ENCODE data around the gene GARIN5B. TPM values are rescaled to one million over a fixed set of nuclear protein-coding genes. Genes with fewer than 3 reads are reported as not detected.
A peak's percentile ranks its signal among the peaks of the same experiment; 100 is the strongest.

GARIN5B gene
- total and polyA plus RNA-seq, 2 of the 13 experiments (the other 11 are each of a cell fraction or from before 2014, with no cell fraction given), result not detected

GRCh38 chr19:55322204-55322885, 40.7 kb downstream of the GARIN5B start:
- 30% methylated on average over 9 of the region's 12 CpGs for WGBS (ENCODE audit: low lambda C conversion rate)
- ChIA-PET POLR2A (interaction anchor here (1.8 to 2.1 kb wide), 3 partner anchors 12 to 21 kb away, joined by 6 to 11 read pairs (median 8); partner anchors contain the start of gene KMT5C), CTCF (ENCODE audit: low intra/inter-chr PET ratio, low total read pairs) (no interaction called here)
- Histone ChIP-seq H3K9ac (ENCODE audit: insufficient read depth, low read depth, low read length) (no peak overlapping the region), H3K9me3 (ENCODE audit: low read length) (no peaks in the 10 kb centered on the region), H2AFZ (ENCODE audit: low read length) (no peak overlapping the region), H3K4me3 (replicated peaks in 1 of 3; ENCODE audit: insufficient read depth in 1 of 3, low read depth in 2 of 3, low read length in 3 of 3) (no peak overlapping the region), H4K20me1 (ENCODE audit: insufficient read depth, low read length) (no peaks in the 10 kb centered on the region), H3K36me3 (replicated peaks in 1 of 2; ENCODE audit: control insufficient read depth in 1 of 2, insufficient read depth in 2 of 2, low read length in 2 of 2) (no peaks in the 10 kb centered on the region), H3K4me2 (ENCODE audit: low read depth, low read length) (peak overlapping the region; percentile 62), H3K27me3 (ENCODE audit: control insufficient read depth in 1 of 2, insufficient read depth in 2 of 2, low read length in 2 of 2) (no peaks in the 10 kb centered on the region; a peak in 1 of 5 replicates), H3K79me2 (ENCODE audit: insufficient read depth, low read length) (no peaks in the 10 kb centered on the region), H3K27ac (ENCODE audit: extremely low read length, insufficient read depth, low read length) (no peak overlapping the region), H3K4me1 (ENCODE audit: insufficient read depth, low read length) (peaks cover 43% of the 10 kb centered on the region)
- ATAC-seq (peak; percentile 52), FAIRE-seq (no peak), DNase-seq (ENCODE audit: low spot score) (no peak)
- TF ChIP-seq ZNF296 (CRISPR knock-in tag; conservative IDR thresholded peaks at IDR 0.05), result no peak
- TF ChIP-seq GLI4 (CRISPR knock-in tag; IDR thresholded peaks at IDR 0.05; ENCODE audit: borderline replicate concordance), result no peak
- TF ChIP-seq ZNF780A (CRISPR knock-in tag; IDR thresholded peaks at IDR 0.05), result peak; percentile 99
- TF ChIP-seq, protein P1, sequence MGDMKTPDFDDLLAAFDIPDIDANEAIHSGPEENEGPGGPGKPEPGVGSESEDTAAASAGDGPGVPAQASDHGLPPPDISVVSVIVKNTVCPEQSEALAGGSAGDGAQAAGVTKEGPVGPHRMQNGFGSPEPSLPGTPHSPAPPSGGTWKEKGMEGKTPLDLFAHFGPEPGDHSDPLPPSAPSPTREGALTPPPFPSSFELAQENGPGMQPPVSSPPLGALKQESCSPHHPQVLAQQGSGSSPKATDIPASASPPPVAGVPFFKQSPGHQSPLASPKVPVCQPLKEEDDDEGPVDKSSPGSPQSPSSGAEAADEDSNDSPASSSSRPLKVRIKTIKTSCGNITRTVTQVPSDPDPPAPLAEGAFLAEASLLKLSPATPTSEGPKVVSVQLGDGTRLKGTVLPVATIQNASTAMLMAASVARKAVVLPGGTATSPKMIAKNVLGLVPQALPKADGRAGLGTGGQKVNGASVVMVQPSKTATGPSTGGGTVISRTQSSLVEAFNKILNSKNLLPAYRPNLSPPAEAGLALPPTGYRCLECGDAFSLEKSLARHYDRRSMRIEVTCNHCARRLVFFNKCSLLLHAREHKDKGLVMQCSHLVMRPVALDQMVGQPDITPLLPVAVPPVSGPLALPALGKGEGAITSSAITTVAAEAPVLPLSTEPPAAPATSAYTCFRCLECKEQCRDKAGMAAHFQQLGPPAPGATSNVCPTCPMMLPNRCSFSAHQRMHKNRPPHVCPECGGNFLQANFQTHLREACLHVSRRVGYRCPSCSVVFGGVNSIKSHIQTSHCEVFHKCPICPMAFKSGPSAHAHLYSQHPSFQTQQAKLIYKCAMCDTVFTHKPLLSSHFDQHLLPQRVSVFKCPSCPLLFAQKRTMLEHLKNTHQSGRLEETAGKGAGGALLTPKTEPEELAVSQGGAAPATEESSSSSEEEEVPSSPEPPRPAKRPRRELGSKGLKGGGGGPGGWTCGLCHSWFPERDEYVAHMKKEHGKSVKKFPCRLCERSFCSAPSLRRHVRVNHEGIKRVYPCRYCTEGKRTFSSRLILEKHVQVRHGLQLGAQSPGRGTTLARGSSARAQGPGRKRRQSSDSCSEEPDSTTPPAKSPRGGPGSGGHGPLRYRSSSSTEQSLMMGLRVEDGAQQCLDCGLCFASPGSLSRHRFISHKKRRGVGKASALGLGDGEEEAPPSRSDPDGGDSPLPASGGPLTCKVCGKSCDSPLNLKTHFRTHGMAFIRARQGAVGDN (CRISPR knock-in tag; IDR thresholded peaks at IDR 0.05), result peak; percentile 20; the same call in 1 of the 2 replicates
- no peak for TF ChIP-seq ZNF274 (CRISPR knock-in tag; IDR thresholded peaks at IDR 0.05)
- no peak for TF ChIP-seq TBX2 (CRISPR knock-in tag; IDR thresholded peaks at IDR 0.05; ENCODE audit: borderline replicate concordance)
- TF ChIP-seq RBM22 (optimal IDR thresholded peaks at IDR 0.05; ENCODE audit: low read length), result no peak
- no peak for TF ChIP-seq ZNF720 (CRISPR knock-in tag; IDR thresholded peaks at IDR 0.05)
- TF ChIP-seq HHEX (CRISPR knock-in tag; IDR thresholded peaks at IDR 0.05), result no peak
- TF ChIP-seq ZFYVE20 (CRISPR knock-in tag; IDR thresholded peaks at IDR 0.05; ENCODE audit: borderline replicate concordance, low read depth), result no peak
- no peak for TF ChIP-seq RARA (CRISPR knock-in tag; IDR thresholded peaks at IDR 0.05)
- TF ChIP-seq POLR2AphosphoS5 (IDR thresholded peaks at IDR 0.05; ENCODE audit: low read depth, low read length), result no peak
- peak; percentile 76; the same call in 1 of the 2 replicates for TF ChIP-seq ZNF335 (CRISPR knock-in tag; IDR thresholded peaks at IDR 0.05)
- TF ChIP-seq U2AF2 (IDR thresholded peaks at IDR 0.05; ENCODE audit: low read depth, low read length), result no peak
- no peak for TF ChIP-seq ZNF124 (CRISPR knock-in tag; IDR thresholded peaks at IDR 0.05)
- TF ChIP-seq HNF4A (CRISPR knock-in tag; IDR thresholded peaks at IDR 0.05), result peak; percentile 65; the same call in 1 of the 2 replicates
- no TSS peak for BruUV-seq (replicated peaks)
- in situ Hi-C loops (cut with HindIII; ENCODE audit: extremely low pct_ligation_motif_present, low pct_unique_long_range_greater_than_20kb), result no loop called here
- intact Hi-C loops (cut with micrococcal nuclease; ENCODE audit: unreplicated experiment), result no loop called here
